IMR-90 (cell line): ENCODE data around the gene GRAMD2B. TPM values are rescaled to one million over a fixed set of nuclear protein-coding genes. Genes with fewer than 3 reads are reported as not detected.

ENCODE experiments used
- ATAC-seq: fragments of 200-7000 bp; cut with Tn5 transposase; 2 replicates; pipeline ENCODE4 v1.9.1; 2020; ENCODE audit warnings: low read depth, mild to moderate bottlenecking, moderate library complexity
- BruUV-seq: library from RNA; stranded (reverse); fragments of 400-500 nt; replicated peaks from 2 replicates; lab custom pipeline; 2021; lab: Mats Ljungman, UMichigan
- CTCF ChIA-PET: fragments of 300-600 bp; formaldehyde crosslinking; extraction: SDS; loops from one replicate; lab custom pipeline; 2021; ENCODE audit warnings: antibody characterized with exemption; lab: Yijun Ruan, JAX
- POLR2A ChIA-PET: fragments of 300-600 bp; sonication (Branson Sonifier 250); formaldehyde crosslinking; loops from one replicate; lab custom pipeline; 2022; ENCODE audit warnings: antibody characterized with exemption; ENCODE audit not compliant: unreplicated experiment; lab: Charles Lee
- DNase-seq: peaks from one replicate; pipeline ENCODE4 v3.0.0; 2013
- H2AFZ ChIP-seq: replicated peaks from 2 replicates; pipeline ENCODE3; 2013; ENCODE audit warnings: low read length, mild to moderate bottlenecking; ENCODE audit not compliant: poor library complexity
- H2AK5ac ChIP-seq: 2 replicates; pipeline ENCODE4 v1.6.1; 2013; ENCODE audit warnings: low read depth, low read length, inconsistent platforms
- H2AK9ac ChIP-seq: replicated peaks from 2 replicates; pipeline ENCODE3; 2013; ENCODE audit warnings: mild to moderate bottlenecking, low read depth, low read length, moderate library complexity; ENCODE audit not compliant: poor library complexity
- H2BK120ac ChIP-seq: 2 replicates; pipeline ENCODE4 v1.6.1; 2013; ENCODE audit warnings: low read depth, low read length, inconsistent platforms
- H2BK15ac ChIP-seq: 3 replicates; pipeline ENCODE4 v1.6.1; 2013; ENCODE audit warnings: low read depth, low read length, inconsistent platforms
- H2BK20ac ChIP-seq: 2 replicates; pipeline ENCODE4 v1.6.1; 2013; ENCODE audit warnings: low read depth, mild to moderate bottlenecking, inconsistent platforms, low read length, moderate library complexity
- H2BK5ac ChIP-seq: 2 replicates; pipeline ENCODE4 v1.6.1; 2013; ENCODE audit warnings: mild to moderate bottlenecking, low read depth, low read length, inconsistent platforms; ENCODE audit not compliant: poor library complexity, severe bottlenecking
- H3K14ac ChIP-seq: replicated peaks from 2 replicates; pipeline ENCODE4 v1.6.1; 2013; ENCODE audit warnings: low read depth, low read length, inconsistent platforms
- H3K18ac ChIP-seq: 2 replicates; pipeline ENCODE4 v1.6.1; 2013; ENCODE audit warnings: low read depth, low read length, control low read depth
- H3K23ac ChIP-seq: 2 replicates; pipeline ENCODE4 v1.6.1; 2013; ENCODE audit warnings: low read depth, low read length, inconsistent platforms
- H3K27ac ChIP-seq: 2 replicates; pipeline ENCODE4 v1.5.1; 2013; ENCODE audit warnings: mild to moderate bottlenecking, control low read depth, low read length; ENCODE audit not compliant: insufficient read depth
- H3K27me3 ChIP-seq: 2 replicates; pipeline ENCODE4 v1.6.1; 2013; ENCODE audit warnings: low read length; ENCODE audit not compliant: control insufficient read depth, insufficient read depth
- H3K36me3 ChIP-seq: 2 replicates; pipeline ENCODE4 v1.6.1; 2013; ENCODE audit warnings: low read length, mixed read lengths; ENCODE audit not compliant: control insufficient read depth, insufficient read depth
- H3K4ac ChIP-seq: 2 replicates; pipeline ENCODE4 v1.6.1; 2013; ENCODE audit warnings: low read depth, low read length, inconsistent platforms
- H3K4me1 ChIP-seq: 2 replicates; pipeline ENCODE4 v1.6.1; 2013; ENCODE audit warnings: low read length, mixed read lengths; ENCODE audit not compliant: control insufficient read depth, insufficient read depth
- H3K4me2 ChIP-seq: 2 replicates; pipeline ENCODE4 v1.6.1; 2013; ENCODE audit warnings: low read depth, mild to moderate bottlenecking, control low read depth, low read length, moderate library complexity
- H3K4me3 ChIP-seq: 2 replicates; pipeline ENCODE4 v1.5.1; 2013; ENCODE audit warnings: low read depth, mild to moderate bottlenecking, control low read depth, low read length, moderate library complexity; ENCODE audit not compliant: insufficient read depth
- H3K56ac ChIP-seq: 2 replicates; pipeline ENCODE4 v1.6.1; 2013; ENCODE audit warnings: low read length, inconsistent platforms; ENCODE audit not compliant: insufficient read depth; ENCODE audit errors: extremely low read depth
- H3K79me1 ChIP-seq, 2 experiments: 2 replicates each; pipeline ENCODE4 v1.6.1; 2013; ENCODE audit warnings: low read length in 2 of 2, inconsistent platforms in 1 of 2, low read depth in 1 of 2
- H3K9ac ChIP-seq: 2 replicates; pipeline ENCODE4 v1.6.1; 2013; ENCODE audit warnings: low read depth, low read length, control low read depth
- H3K9me1 ChIP-seq: 2 replicates; pipeline ENCODE4 v1.6.1; 2013; ENCODE audit warnings: low read length, inconsistent platforms; ENCODE audit not compliant: insufficient read depth
- H3K9me3 ChIP-seq: 2 replicates; pipeline ENCODE4 v1.6.1; 2013; ENCODE audit warnings: low read length; ENCODE audit not compliant: control insufficient read depth, insufficient read depth
- H4K20me1 ChIP-seq: 2 replicates; pipeline ENCODE4 v1.6.1; 2013; ENCODE audit warnings: low read length, inconsistent platforms; ENCODE audit not compliant: insufficient read depth
- H4K5ac ChIP-seq: 2 replicates; pipeline ENCODE4 v1.6.1; 2013; ENCODE audit warnings: mild to moderate bottlenecking, low read depth, low read length, control low read depth
- H4K8ac ChIP-seq, 2 experiments: 2 replicates each; pipeline ENCODE4 v1.6.1; 2013; ENCODE audit warnings: low read depth in 2 of 2, low read length in 2 of 2, control low read depth in 1 of 2, inconsistent platforms in 1 of 2
- H4K91ac ChIP-seq: 2 replicates; pipeline ENCODE4 v1.6.1; 2013; ENCODE audit warnings: low read depth, low read length, inconsistent platforms; ENCODE audit not compliant: insufficient read depth
- RAD21 ChIP-seq: IDR thresholded peaks from 2 replicates; pipeline ENCODE4 v1.6.1; 2012; ENCODE audit warnings: low read length, improper control_type of control experiment
- dilution Hi-C: fragments of 300-500 bp; cut with HindIII; formaldehyde crosslinking; loops from one replicate; pipeline ENCODE4 v1.14.3; 2018; ENCODE audit warnings: low sequenced_read_pairs; ENCODE audit not compliant: unreplicated experiment
- in situ Hi-C: fragments of 300-500 bp; cut with MboI; formaldehyde crosslinking; loops from 3 replicates; pipeline ENCODE4 v1.14.3; 2019; ENCODE audit warnings: low sequenced_read_pairs, inconsistent platforms, mixed read lengths
- intact Hi-C: fragments of 100-400 bp; cut with micrococcal nuclease; formaldehyde crosslinking; loops from 2 replicates; pipeline ENCODE4 v1.10.0; 2022
- polyA plus RNA-seq, 3 experiments: library from polyadenylated mRNA; depleted of rRNA; stranded (reverse); fragments of >200 nt; gene quantifications; 2 replicates each; pipeline ENCODE4 v1.2.3, GENCODE V29; 2012; ENCODE audit warnings: low replicate concordance in 1 of 3
- total RNA-seq: library from RNA; depleted of rRNA; stranded (reverse); fragments of >200 nt; gene quantifications from 2 replicates; pipeline ENCODE4 v1.2.3, GENCODE V29; 2012

Gene GRAMD2B
- total and polyA plus RNA-seq, 2 of the 4 experiments (the other 2 are of a cell fraction) = 13.9 to 20.3 TPM

- no peak for TF ChIP-seq RAD21
These were observed 20.3 kb upstream of the GRAMD2B start (continued) for GRCh38 chr5:126402621-126403555.

- Histone ChIP-seq H3K27me3 (no peaks in the 10 kb centered on the region), H2AK9ac (no peak overlapping the region), H3K79me1 (no peaks in the 10 kb centered on the region), H2AFZ (no peak overlapping the region), H3K27ac (no peak overlapping the region), H3K9ac (no peak overlapping the region), H2BK20ac (peak overlapping the region; percentile 28; the same call in 1 of the 2 replicates), H3K18ac (no peak overlapping the region), H3K9me3 (peaks cover 9% of the 10 kb centered on the region), H3K9me1 (no peaks in the 10 kb centered on the region), H3K4me1 (no peaks in the 10 kb centered on the region), H2BK120ac (peak overlapping the region; percentile 22; the same call in 1 of the 2 replicates), H4K20me1 (no peaks in the 10 kb centered on the region), H3K4me2 (no peak overlapping the region), H2AK5ac (no peak overlapping the region), H2BK15ac (peak overlapping the region; percentile 1; the same call in 1 of the 3 replicates), H3K56ac (no peak overlapping the region), H3K23ac (no peak overlapping the region), H4K8ac (peak overlapping the region; percentile 41 to 47; a peak in 1 of 4 replicates), H3K4ac (no peak overlapping the region), H4K5ac (no peak overlapping the region), H3K36me3 (no peaks in the 10 kb centered on the region), H3K14ac (0 out of 2 replicates have a peak overlapping the region, but pooled peaks have one; percentile 1), H3K4me3 (no peak overlapping the region), H2BK5ac (peak overlapping the region; percentile 0), H4K91ac (no peak overlapping the region)
- ATAC-seq (0 out of 2 replicates have a peak, but pooled peaks have one; percentile 11), DNase-seq (peak; percentile 37)
- CTCF ChIA-PET = no interaction called here
- in situ Hi-C loops = no loop called here
- BruUV-seq = no TSS peak
- no peak for TF ChIP-seq RAD21
- intact Hi-C loops = no loop called here
- POLR2A ChIA-PET = no interaction called here
- dilution Hi-C loops = no loop called here
These were observed 19.3 kb upstream of the GRAMD2B start for GRCh38 chr5:126403876-126404275.
